Embryonic facial prominence (tissue), 1 donor: ENCODE measurements around the gene XPR1.
A peak's percentile ranks its signal among the peaks of the same experiment; 100 is the strongest.
"Not testable (repeated sequence)": the region's sequence is repeated elsewhere in the genome, so short reads cannot be mapped to it uniquely, and the experiment has no call there.

Source experiments
- DNase-seq: peaks from one replicate; pipeline ENCODE4 v3.0.0-alpha.2; 2016; ENCODE audit errors: extremely low spot score

The XPR1 gene

DNA sequence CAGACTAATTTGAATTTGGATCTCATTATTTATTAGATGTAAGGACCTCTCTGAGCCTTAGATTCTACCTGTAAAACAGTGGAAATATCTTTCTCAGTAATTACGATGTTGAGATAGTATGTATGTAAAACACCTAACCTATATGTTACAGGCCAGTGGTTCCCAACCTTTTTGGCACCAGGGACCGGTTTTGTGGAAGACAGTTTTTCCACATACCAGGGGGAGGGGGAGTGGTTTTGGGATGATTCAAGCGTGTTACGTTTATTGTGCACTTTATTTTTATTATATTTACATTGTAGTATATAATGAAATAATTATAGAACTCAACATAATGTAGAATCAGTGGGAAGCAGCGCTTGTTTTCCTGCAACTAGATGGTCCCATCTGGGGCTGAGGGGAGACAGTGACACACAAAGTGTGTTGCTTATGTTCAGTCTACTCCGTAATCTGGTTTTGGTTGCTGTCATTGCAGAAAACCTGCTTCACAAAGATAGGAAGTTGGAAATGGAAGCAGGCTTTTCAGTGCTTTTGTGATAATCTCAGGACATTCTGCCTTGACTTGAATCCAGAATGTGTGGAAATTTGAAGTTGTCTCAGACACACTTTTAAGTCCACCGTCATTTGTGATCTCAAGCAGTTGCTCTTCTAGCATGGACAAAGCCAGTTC, 12.8 kb downstream of the XPR1 start:
- no peak for DNase-seq

DNA sequence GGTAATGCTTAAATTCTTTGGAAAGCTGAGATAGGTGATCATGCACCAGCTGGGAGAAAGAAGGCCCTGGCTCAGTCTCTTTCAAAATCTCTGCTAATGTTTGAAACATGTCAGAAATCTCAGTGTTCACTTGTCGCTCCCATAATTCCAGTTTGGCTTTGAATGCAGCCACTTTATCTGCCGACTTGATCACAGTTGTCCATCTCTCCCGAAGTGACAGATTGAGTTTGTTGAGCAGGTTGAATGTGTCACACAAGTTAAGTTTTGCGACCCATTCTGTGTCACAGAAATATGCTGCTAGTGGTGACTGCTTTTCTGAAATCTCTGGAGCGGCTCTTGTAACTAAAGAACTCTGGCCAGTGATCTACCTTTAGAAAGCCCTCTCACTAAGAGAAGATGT, 13.4 kb downstream of the XPR1 start:
- DNase-seq = not testable (repeated sequence)

DNA sequence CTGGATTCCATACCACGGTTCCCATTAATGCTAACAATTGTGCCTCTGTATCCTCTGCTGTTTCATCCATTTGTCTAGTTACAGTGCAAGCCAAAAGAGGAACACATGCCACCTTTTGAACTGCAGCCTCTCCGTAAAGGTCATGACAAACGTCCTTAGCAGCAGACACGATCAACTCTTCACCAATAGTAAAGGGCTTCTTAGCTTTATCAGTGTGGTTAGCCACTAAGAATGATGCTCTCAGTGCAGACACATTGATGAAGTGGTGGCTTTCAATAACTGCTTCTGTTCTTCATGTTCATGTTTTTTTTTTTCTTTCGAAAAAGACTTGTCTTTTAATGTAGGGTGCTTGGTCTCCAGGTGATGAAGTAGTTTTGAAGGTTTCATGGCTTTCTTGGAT, 14.3 kb downstream of the XPR1 start:
- DNase-seq = no peak

DNA sequence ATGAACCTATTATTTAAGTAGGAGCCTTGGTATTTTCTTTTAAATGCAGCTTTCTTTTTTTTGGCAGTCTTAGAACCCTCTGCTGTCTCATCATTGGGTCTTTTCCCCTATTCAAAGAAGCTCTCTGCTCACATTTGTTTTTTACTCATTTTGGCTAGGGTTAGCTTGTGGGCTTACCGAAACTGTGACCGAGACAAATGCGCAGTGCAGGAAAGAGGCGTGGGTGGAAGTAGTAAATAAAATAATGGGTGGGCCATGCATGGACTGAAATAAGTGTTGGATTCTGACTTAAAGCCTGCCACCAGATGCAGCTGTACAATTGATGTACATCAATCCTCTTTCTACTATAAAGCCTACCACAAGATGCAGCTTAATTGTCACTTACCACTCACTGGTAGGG, 14.7 kb downstream of the XPR1 start:
- DNase-seq = no peak

DNA sequence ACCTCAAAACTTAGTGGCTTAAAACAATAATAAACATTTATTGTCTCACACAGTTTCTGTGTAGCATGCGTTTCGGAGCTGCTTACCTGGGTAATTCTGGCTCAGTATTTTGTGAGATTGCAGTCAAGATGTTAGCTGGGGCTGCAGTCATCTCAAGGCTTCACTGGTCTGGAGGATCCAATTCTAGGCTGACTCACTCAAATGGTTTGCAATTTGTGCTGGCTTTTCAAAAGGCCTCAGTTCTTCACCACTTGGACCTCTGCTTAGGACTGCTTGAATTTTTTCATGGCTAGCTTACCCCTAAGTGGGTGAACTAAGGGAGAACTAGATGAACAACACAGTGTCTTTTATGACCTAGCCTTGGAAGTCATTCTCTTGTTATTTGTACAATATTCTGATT, 21.0 kb downstream of the XPR1 start:
- DNase-seq = no peak

DNA sequence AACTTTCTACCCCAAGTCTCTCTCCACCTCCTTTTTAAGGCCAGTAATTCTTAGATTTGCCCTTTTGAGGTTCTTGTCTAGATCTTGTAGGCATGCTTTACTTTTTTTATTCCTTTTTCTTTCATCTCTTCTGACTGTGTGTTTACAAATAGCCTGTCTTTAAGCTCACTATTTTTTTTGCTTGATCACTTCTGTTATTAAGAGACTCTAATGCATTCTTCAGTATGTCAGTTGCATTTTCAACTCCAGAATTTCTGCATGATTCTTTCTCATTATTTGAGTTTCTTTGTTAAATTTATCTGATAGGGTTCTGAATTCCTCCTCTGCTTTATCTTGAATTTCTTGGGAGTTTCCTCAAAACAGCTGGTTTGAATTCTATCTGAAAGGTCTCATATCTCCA, 30.9 kb downstream of the XPR1 start:
- DNase-seq = no peak

DNA sequence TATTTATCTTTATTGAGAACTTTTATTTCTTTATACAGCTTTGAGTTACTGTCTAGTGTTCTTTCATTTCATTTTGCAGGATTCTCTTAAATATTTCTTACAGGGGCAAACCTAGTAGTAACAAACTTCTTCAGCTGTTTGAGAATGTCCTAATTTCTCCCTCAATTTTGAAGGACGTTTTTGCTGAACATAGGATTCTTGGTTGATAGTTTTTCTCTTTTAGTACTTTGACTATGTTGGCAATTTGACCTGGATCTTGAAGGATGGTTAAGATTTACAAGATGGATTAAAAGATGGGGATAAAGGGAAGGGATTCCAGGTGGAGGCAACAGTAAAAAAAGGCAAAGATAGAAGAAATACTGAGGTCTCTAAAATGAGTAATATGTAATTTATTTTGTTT, 38.9 kb downstream of the XPR1 start:
- DNase-seq = no peak

DNA sequence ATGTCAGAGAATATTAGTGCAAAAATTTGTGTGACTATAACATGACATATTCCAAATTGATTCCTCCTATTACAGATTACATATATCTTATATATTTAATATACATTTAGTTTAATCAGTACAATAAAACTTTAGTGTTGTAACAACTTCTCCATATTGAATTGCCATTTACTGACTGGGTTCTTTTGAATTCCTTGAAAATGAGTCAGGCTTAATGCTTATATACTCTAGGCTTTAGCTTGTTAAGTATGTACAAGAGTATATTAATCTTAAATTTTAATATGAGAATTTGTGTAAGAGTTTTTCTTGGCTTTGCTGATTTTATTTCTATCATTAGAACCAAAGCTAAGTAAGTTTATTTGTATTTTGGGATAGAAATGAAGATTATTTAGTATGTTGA, 40.3 kb downstream of the XPR1 start:
- no peak for DNase-seq

DNA sequence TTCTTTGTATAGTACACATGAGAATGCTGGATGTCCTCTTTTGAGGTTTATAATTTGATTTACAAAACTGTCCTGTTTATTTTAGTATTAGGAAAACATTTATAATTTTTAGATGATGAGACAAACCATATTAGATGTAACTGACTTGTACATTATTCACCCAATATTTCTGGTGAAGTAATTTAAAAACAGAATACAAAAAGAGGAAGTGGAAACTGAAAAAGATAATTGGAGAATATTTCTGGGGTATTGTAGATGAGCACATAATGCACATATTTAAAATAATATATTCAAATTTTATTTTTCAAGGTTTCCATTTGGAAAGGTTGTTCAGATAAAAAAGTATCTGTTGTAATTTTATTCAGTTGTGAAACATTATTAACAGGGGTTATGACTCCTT, 40.7 kb downstream of the XPR1 start:
- DNase-seq = no peak

DNA sequence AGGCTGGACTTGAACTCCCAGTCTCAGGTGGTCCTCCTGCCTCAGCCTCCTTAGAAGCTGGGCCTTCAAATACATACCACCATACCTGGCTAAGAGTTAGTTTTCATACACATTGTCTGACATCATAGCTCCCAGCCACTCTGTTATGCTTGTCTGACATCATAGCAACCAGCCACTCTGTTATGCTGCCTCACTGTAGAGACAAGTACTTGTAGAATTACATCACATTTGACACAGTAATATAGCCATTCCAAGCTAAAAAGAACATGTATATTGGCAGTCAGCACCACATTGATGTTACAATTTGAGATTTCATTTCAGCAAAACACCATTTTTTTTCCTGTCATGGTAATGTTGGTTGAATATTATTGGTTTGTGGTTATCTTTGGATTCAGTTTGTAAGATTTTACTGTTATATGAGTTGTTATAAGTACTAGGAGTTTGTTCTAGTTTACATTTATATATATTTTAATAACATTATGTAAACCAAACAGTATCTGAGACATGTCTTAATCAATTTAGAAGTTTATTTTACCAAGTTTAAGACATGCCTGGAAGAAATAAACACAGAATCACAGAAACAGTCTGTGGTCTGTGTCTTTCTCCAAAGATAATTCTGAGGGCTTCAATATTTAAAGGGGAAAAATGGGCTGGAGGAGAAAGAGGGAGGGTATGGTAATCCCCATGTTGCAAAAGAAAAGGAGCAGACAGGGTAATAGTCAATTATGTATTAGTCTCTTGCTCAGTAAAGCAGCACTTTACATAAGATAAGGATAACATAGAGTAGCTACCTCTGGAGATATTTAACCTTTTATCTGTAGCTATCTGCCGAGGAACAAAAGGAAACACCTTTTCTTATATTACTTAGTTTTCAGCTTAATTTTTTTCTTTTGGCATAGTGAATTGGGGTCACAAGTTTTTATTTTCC, 43.0 kb downstream of the XPR1 start:
- peak; percentile 16 for DNase-seq

DNA sequence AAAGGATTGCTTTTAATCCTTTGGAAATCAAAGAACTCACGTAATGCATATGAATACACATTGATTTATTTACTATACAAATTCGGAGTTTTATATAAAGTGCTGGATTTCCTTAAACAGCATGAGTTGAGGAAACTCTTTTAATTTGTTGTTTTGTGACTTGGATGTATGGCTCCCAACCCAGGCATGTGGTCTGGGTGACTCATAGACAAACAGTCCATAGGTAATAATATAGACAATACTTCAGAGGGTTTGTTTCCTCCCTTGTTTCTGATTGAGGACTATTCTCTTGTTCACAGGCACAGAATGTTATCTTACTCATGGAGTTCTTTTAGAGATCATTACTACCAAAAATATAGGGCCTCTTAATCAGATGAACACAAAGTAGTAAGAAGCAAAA, 43.8 kb downstream of the XPR1 start:
- DNase-seq = no peak

DNA sequence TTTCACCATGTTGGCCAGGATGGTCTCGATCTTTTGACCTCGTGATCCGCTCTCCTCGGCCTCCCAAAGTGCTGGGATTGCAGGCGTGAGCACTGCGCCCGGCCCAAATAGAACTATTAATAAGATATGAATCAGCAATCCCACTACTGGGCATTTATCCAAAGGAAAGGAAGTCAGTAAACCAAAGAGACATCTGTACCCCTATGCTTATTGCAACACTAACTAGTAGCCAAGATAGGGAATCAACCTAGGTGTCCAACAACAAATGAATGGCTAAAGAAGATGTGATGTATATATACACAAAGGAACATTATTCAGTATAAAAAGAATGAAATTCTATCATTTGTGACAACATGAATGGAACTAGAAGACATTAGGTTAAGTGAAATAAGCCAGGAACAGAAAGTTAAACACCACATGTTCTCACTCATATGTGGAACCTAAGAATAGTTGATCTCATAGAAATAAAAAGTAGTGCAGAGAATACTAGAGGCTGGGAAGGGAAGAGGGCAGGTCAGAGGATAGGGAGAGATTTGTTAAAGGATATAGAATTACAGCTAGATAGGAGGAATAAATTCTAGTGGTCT, 48.8 kb downstream of the XPR1 start:
- DNase-seq = no peak

DNA sequence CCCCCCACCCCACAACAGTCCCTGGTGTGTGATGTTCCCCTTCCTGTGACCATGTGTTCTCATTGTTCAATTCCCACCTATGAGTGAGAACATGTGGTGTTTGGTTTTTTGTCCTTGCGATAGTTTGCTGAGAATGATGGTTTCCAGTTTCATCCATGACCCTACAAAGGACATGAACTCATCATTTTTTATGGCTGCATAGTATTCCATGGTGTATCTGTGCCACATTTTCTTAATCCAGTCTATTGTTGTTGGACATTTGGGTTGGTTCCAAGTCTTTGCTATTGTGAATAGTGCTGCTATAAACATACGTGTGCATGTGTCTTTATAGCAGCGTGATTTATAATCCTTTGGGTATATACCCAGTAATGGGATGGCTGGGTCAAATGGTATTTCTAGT, 51.3 kb downstream of the XPR1 start:
- not testable (repeated sequence) for DNase-seq

DNA sequence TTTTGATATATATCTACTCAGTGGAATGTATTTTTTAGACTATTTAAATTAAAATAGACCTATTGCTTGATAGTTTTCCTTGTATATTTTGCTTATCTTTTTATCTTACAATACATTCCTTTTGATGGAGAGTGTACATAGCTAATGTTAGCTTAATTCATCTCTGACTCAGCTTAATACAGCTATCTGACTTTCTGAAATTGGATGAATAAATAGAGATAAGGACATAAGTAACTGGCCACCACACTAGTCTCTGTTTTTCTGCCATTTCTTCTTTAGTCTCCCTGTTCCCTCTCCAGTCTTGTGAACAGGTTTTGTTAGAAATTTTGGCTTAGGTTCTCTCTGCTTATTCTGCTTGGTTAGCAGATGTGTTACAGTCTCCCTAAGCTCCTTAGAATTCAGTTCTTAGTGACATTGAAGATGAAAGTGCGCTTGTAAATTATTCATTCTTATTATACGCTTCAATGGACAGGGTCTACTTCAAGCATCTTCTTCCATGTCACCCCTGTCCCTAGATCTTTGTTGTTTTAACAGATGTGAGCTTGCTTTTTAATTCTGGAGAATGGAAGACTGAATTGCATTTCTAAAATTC, 59.6 kb downstream of the XPR1 start:
- no peak for DNase-seq

DNA sequence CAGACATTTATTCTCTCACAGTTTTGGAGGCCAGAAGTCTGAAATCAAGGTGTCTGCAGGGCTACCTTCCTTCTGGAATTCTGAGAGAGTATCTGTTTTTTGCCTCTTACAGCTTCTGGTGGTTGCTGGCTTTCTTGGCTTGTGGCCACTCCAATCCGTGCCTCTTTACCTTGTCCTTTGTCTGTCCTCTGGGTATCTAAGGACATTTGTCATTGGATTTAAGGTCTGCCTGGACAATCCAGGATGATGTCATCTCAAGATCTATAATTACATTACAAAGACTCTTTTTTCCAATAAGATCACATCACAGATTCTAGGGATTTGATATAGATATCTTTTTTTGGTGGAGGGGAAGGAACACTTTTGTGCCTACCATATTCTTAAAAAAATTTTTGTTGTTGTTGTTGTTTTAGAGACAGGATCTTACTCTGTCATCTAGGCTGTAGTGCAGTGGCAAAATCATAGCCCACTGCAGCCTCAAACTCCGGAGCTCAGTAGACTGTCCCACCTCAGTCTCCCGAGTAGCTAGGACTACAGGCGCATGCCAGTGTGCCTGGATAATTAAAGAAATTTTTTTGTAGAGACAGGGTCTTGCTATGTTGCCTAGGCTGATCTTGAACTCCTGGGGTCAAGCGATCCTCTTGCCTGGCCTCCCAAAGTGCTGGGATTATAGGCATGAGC, 61.9 kb downstream of the XPR1 start:
- DNase-seq = no peak

DNA sequence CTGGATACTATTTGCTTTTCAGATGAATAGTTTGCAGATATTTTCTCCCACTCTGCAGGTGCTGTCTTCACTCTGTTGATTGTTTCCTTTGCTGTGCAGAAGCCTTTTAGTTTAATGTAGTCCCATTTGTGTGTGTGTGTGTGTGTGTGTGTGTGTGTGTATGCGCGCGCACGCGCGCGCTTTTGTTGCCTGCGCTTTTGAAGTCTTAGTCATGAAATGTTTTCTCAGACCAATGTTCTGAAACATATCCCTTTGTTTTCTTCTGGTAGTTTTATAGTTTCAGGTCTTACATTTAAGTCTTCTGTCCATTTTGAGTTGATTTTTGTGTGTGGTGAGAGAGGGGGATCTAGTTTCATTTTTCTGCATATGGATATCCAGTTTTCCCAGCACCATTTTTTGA, 63.5 kb downstream of the XPR1 start:
- DNase-seq = no peak

DNA sequence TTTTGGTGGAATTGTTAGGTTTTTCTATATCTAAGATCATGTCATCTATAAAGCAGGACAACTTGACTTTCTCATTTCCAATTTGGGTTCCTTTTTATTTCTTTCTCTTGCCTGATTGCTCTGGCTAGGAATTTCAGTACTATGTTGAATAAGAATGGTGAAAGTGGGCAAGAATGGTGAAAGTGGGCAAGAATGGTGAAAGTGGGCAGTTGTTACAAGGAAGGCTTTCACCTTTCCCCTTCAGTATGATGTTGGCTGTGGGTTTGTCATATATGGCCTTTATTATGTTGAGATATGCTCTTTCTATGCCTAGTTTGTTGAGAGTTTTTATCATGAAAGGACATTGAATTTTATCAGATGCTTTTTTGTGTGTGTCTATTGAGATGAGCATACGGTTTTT, 64.5 kb downstream of the XPR1 start:
- no peak for DNase-seq

DNA sequence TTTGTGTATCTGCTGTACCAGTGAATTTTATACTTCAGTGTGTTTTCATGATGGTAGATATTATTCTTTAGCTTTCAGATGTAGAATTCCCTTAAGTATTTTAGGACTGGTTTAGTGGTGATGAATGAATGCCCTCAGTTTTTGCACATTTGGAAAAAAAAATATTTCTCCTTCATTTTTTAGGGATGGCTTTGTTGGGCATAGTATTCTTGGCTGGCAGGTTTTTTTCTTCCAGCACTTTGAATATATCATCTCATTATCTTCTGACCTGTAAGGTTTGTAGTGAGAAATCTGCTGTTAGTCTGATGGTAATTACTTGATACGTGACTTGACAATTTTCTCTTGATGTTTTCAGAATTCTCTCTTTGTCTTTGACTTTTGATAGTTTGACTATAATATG, 66.8 kb downstream of the XPR1 start:
- no peak for DNase-seq

DNA sequence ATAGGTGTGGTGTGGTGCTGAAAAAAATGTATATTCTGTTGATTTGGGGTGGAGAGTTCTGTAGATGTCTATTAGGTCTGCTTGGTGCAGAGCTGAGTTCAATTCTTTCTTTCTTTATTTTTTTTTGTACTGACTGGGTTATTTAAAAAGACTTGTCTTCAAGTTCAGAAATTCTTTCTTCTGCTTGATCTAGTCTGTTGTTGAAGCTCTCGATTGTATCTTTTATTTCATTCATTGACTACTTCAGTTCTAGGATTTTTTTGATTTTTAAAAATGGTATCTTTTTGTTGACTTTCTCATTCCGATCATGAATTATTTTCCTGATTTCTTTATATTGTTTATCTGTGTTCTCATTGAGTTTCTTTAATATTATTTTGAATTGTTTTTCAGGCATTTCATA, 70.6 kb downstream of the XPR1 start:
- DNase-seq = not testable (repeated sequence)

DNA sequence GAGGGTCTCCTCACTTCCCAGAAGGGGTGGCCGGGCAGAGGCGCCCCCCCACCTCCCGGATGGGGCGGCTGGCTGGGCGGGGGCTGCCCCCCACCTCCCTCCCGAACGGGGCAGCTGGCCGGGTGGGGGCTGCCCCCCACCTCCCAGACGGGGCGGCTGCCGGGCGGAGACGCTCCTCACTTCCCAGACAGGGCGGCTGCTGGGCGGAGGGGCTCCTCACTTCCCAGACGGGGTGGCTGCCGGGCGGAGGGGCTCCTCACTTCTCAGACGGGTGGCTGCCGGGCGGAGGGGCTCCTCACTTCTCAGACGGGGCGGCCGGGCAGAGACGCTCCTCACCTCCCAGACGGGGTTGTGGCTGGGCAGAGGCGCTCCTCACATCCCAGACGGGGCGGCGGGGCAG, 78.9 kb downstream of the XPR1 start:
- not testable (repeated sequence) for DNase-seq

DNA sequence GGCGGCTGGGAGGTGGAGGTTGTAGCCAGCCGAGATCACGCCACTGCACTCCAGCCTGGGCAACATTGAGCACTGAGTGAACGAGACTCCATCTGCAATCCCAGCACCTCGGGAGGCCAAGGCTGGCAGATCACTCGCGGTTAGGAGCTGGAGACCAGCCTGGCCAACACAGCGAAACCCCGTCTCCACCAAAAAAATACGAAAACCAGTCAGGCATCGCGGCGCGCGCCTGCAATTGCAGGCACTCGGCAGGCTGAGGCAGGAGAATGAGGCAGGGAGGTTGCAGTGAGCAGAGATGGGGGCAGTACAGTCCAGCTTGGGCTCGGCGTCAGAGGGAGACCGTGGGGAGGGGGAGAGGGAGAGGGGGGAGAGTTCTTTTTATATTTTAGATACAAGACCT, 79.4 kb downstream of the XPR1 start:
- DNase-seq = not testable (repeated sequence)

DNA sequence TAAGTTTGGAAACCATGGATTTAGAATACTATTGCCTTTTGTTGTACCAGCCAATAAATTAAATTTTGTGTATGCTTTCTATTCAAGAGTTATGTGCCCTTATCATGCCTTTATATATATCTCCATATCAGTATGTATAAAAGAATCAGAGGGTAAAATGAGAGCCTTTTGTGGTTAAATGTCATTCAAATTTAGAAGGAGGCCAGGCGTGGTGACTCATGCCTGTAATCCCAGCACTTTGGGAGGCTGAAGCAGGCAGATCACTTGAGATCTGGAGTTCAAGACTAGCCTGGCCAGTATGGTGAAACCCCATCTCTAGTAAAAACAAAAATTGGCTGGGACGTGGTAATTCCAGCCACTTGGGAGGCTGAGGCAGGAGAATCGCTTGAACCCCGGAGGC, 88.9 kb downstream of the XPR1 start:
- no peak for DNase-seq
